Measurements from ENCODE around the gene RIPK4.

DNA sequence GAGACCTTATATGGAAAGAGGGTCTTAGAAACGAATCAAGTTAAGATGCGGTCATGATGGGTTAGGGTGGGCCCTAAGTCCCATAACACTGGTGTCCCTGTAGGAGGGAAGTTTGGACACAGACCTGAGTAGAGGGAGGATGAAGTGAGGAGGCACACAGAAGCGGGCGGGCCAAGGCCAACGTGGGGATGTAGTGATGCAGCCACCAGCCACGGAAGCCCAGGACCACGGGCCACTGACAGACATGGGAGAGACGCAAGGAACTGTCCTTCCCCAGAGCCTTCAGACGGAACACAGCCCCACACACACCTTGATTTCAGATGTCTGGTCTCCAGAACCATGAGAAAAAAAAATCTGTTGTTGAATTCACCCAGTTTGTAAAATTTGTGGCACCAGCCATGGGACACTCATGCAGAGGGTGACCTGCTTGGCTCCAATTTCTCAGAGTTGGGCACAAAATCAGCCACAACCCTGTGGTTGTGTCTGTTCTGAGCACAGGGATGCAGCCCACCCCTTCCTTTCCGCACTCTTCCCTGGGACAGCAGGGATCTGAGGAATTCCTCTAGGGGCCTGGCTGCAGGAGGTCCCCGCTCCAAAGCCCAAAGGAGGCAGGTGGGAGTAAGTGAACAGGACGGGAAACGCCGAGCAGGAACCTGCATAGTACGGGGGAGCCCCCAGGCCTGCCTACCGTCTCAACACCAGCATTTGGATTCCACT is 61.1 kb downstream of the RIPK4 start:
- TF ChIP-seq EZH2 (IDR thresholded peaks at IDR 0.05) (no peak), POLR2AphosphoS5 (IDR thresholded peaks at IDR 0.05; ENCODE audit: borderline replicate concordance, low read depth, low read length) (no peak)

Data from SK-N-MC (cell line).